ENCODE data around the gene ZNF343. TPM values are rescaled to one million over a fixed set of nuclear protein-coding genes. Genes with fewer than 3 reads are reported as not detected.

ZNF343 gene
- polyA plus RNA-seq, 1 of the 3 experiments (the other 2 are of a cell fraction), result 11.0 TPM

- CTCF ChIA-PET, result interaction anchor here (1.1 to 2.2 kb wide), 4 partner anchors 45 to 305 kb away, joined by 3 to 9 read pairs (median 3); no protein-coding TSS in a partner anchor
- WGBS (ENCODE audit: low lambda C conversion rate), result 94% methylated on average over 5 of the region's 5 CpGs
- no peak overlapping the region for H3K4me2 ChIP-seq
- H3K4me3 ChIP-seq (ENCODE audit: low read depth in 2 of 2, low read length in 1 of 2), result no peak overlapping the region
- peaks cover 20 to 34% of the 10 kb centered on the region in 2 experiments for H3K36me3 ChIP-seq (replicated peaks in 1 of 2; ENCODE audit: control insufficient read depth in 1 of 2, insufficient read depth in 2 of 2, low read length in 1 of 2)
- H3F3A ChIP-seq (replicated peaks; ENCODE audit: insufficient read depth), result peaks cover 21% of the 10 kb centered on the region
- no peaks in the 10 kb centered on the region for H3K27me3 ChIP-seq (ENCODE audit: insufficient read depth)
- no peaks in the 10 kb centered on the region for H3K79me2 ChIP-seq (ENCODE audit: insufficient read depth)
- no peak overlapping the region for H3K27ac ChIP-seq (ENCODE audit: low read depth in 2 of 2, low read length in 1 of 2)
- no peaks in the 10 kb centered on the region for H3K4me1 ChIP-seq (ENCODE audit: control insufficient read depth in 1 of 2, insufficient read depth in 2 of 2, low read depth in 1 of 2, low read length in 1 of 2)
- DNase-seq, result no peak
- no peaks in the 10 kb centered on the region for H3K9me2 ChIP-seq
- no peaks in the 10 kb centered on the region for H4K20me1 ChIP-seq (ENCODE audit: insufficient read depth)
- no peaks in the 10 kb centered on the region for H3K9me3 ChIP-seq
- TF ChIP-seq MAX (IDR thresholded peaks at IDR 0.05; ENCODE audit: low read depth), result no peak
- TF ChIP-seq CHD2 (IDR thresholded peaks at IDR 0.05; ENCODE audit: low read length, partially characterized antibody), result no peak
- no peak for TF ChIP-seq RCOR1 (IDR thresholded peaks at IDR 0.05; ENCODE audit: low read length)
- TF ChIP-seq GATA2 (CRISPR knock-in tag; IDR thresholded peaks at IDR 0.05), result no peak
- no peak for TF ChIP-seq FOXM1 (IDR thresholded peaks at IDR 0.05; ENCODE audit: low read depth)
- TF ChIP-seq FOXJ3 (CRISPR knock-in tag; IDR thresholded peaks at IDR 0.05), result no peak
- no peak for TF ChIP-seq CTCF (IDR thresholded peaks at IDR 0.05)
- TF ChIP-seq RXRA (IDR thresholded peaks at IDR 0.05; ENCODE audit: borderline replicate concordance, low read depth), result no peak
- no peak for TF ChIP-seq EP300 (IDR thresholded peaks at IDR 0.05; ENCODE audit: borderline replicate concordance in 1 of 2, low read depth in 1 of 2, low read length in 1 of 2)
- TF ChIP-seq MXI1 (IDR thresholded peaks at IDR 0.05; ENCODE audit: low read depth, low read length), result no peak
- TF ChIP-seq POLR2AphosphoS5 (IDR thresholded peaks at IDR 0.05; ENCODE audit: low read depth, low read length), result no peak
- POLR2A ChIA-PET, result interaction anchor here (0.9 kb wide), 1 partner anchor 176 kb away, joined by 5 read pairs; no protein-coding TSS in a partner anchor
- no peak overlapping the region for H3K9ac ChIP-seq
- H2AFZ ChIP-seq (ENCODE audit: low read depth), result no peak overlapping the region
These were observed 31.7 kb downstream of the ZNF343 start for GRCh38 chr20:2476742-2477615.

- WGBS (ENCODE audit: low lambda C conversion rate), result 95% methylated on average over 7 of the region's 9 CpGs
- no peaks in the 10 kb centered on the region for H3K9me3 ChIP-seq
- H3K9ac ChIP-seq, result no peak overlapping the region
- no peak overlapping the region for H3K4me3 ChIP-seq (ENCODE audit: low read depth in 2 of 2, low read length in 1 of 2)
- no peak overlapping the region for H2AFZ ChIP-seq (ENCODE audit: low read depth)
- peaks cover 0 to 3% of the 10 kb centered on the region in 2 experiments; a peak in 1 of 4 replicates for H3K4me1 ChIP-seq (ENCODE audit: control insufficient read depth in 1 of 2, insufficient read depth in 2 of 2, low read depth in 1 of 2, low read length in 1 of 2)
- H3F3A ChIP-seq (replicated peaks; ENCODE audit: insufficient read depth), result peaks cover 22% of the 10 kb centered on the region
- ChIA-PET CTCF (interaction anchor here (1.0 to 1.4 kb wide), 4 partner anchors 46 to 304 kb away, joined by 3 to 4 read pairs (median 3); no protein-coding TSS in a partner anchor), POLR2A (no interaction called here)
- no peak overlapping the region for H3K4me2 ChIP-seq
- H3K27me3 ChIP-seq (ENCODE audit: insufficient read depth), result no peaks in the 10 kb centered on the region
- no peak for TF ChIP-seq RXRA (IDR thresholded peaks at IDR 0.05; ENCODE audit: borderline replicate concordance, low read depth)
- TF ChIP-seq FOXJ3 (CRISPR knock-in tag; IDR thresholded peaks at IDR 0.05), result no peak
- TF ChIP-seq GATA2 (CRISPR knock-in tag; IDR thresholded peaks at IDR 0.05), result no peak
- no peaks in the 10 kb centered on the region for H3K9me2 ChIP-seq
- H4K20me1 ChIP-seq (ENCODE audit: insufficient read depth), result no peaks in the 10 kb centered on the region
- H3K79me2 ChIP-seq (ENCODE audit: insufficient read depth), result no peaks in the 10 kb centered on the region
- no peak overlapping the region for H3K27ac ChIP-seq (ENCODE audit: low read depth in 2 of 2, low read length in 1 of 2)
- no peak for DNase-seq
- peaks cover 16 to 25% of the 10 kb centered on the region in 2 experiments for H3K36me3 ChIP-seq (replicated peaks in 1 of 2; ENCODE audit: control insufficient read depth in 1 of 2, insufficient read depth in 2 of 2, low read length in 1 of 2)
These were observed 32.6 kb downstream of the ZNF343 start for GRCh38 chr20:2475850-2476741.

Data from SK-N-SH (cell line).